SK-N-SH (cell line): Measurements from ENCODE around the gene STEAP2. TPM values are rescaled to one million over a fixed set of nuclear protein-coding genes. Genes with fewer than 3 reads are reported as not detected.

Experiments
- CTCF ChIA-PET: fragments of 300-600, 350-600 bp; formaldehyde crosslinking; extraction: SDS; loops from one replicate; lab custom pipeline; 2021; lab: Yijun Ruan, JAX
- POLR2A ChIA-PET: fragments of 350-600 bp; sonication (Branson Sonifier 250); formaldehyde crosslinking; extraction: SDS; loops from one replicate; lab custom pipeline; 2020; ENCODE audit warnings: antibody characterized with exemption, inconsistent platforms; lab: Yijun Ruan, JAX
- DNase-seq: peaks from one replicate; pipeline ENCODE4 v3.0.0; 2012
- H2AFZ ChIP-seq: fragments of 200-600 bp; sonication (generic); 2 replicates; pipeline ENCODE4 v1.8.1; 2016; ENCODE audit warnings: antibody characterized with exemption, mild to moderate bottlenecking, low read depth
- H3F3A ChIP-seq: fragments of 200-600 bp; sonication (generic); replicated peaks from 2 replicates; pipeline ENCODE3; 2016; ENCODE audit warnings: antibody characterized with exemption, mild to moderate bottlenecking; ENCODE audit not compliant: insufficient read depth
- H3K27ac ChIP-seq, 2 experiments: fragments of 200-500 bp in 1 of 2; fragments of 200-600 bp in 1 of 2; sonication (Bioruptor generic) in 1 of 2; sonication (generic), shearing (Covaris generic) in 1 of 2; 2 replicates each; pipeline versions ENCODE4 v1.5.1 to v1.6.1; 2014 to 2016; ENCODE audit warnings: low read depth in 2 of 2, inconsistent platforms in 1 of 2, low read length in 1 of 2, mild to moderate bottlenecking in 1 of 2, mixed read lengths in 1 of 2
- H3K27me3 ChIP-seq: fragments of 200-600 bp; sonication (generic), shearing (Covaris generic); 2 replicates; pipeline ENCODE4 v1.6.1; 2016; ENCODE audit warnings: mixed run types; ENCODE audit not compliant: insufficient read depth
- H3K36me3 ChIP-seq, 2 experiments: fragments of 200-500 bp in 1 of 2; fragments of 200-600 bp in 1 of 2; sonication (Bioruptor generic) in 1 of 2; sonication (generic) in 1 of 2; replicated peaks in 1 of 2; 2 replicates each; pipeline versions ENCODE3 to v1.5.1; 2014 to 2016; ENCODE audit warnings: low read length in 1 of 2, mild to moderate bottlenecking in 1 of 2; ENCODE audit not compliant: insufficient read depth in 2 of 2, control insufficient read depth in 1 of 2
- H3K4me1 ChIP-seq, 2 experiments: fragments of 200-500 bp in 1 of 2; fragments of 200-600 bp in 1 of 2; sonication (Bioruptor generic) in 1 of 2; sonication (generic), shearing (Covaris generic) in 1 of 2; 2 replicates each; pipeline versions ENCODE4 v1.5.1 to v1.6.1; 2014 to 2016; ENCODE audit warnings: low read depth in 1 of 2, low read length in 1 of 2, mixed run types in 1 of 2; ENCODE audit not compliant: insufficient read depth in 2 of 2, control insufficient read depth in 1 of 2
- H3K4me2 ChIP-seq: fragments of 200-600 bp; sonication (generic), shearing (Covaris generic); 2 replicates; pipeline ENCODE4 v1.6.1; 2017; ENCODE audit warnings: mixed run types
- H3K4me3 ChIP-seq, 2 experiments: fragments of 200-500 bp in 1 of 2; fragments of 200-600 bp in 1 of 2; sonication (Bioruptor generic) in 1 of 2; sonication (generic), shearing (Covaris generic) in 1 of 2; 2 replicates each; pipeline versions ENCODE4 v1.5.1 to v1.8.1; 2014 to 2016; ENCODE audit warnings: low read depth in 2 of 2, inconsistent platforms in 1 of 2, low read length in 1 of 2, mild to moderate bottlenecking in 1 of 2, mixed read lengths in 1 of 2, moderate library complexity in 1 of 2
- H3K79me2 ChIP-seq: fragments of 200-600 bp; sonication (generic); 2 replicates; pipeline ENCODE4 v1.8.1; 2017; ENCODE audit warnings: mild to moderate bottlenecking; ENCODE audit not compliant: insufficient read depth
- H3K9ac ChIP-seq: fragments of 200-600 bp; sonication (generic); 2 replicates; pipeline ENCODE4 v1.6.1; 2017; ENCODE audit warnings: mixed run types
- H3K9me2 ChIP-seq: fragments of 200-600 bp; sonication (generic); 2 replicates; pipeline ENCODE4 v1.6.1; 2017; ENCODE audit warnings: mixed run types
- H3K9me3 ChIP-seq: fragments of 200-600 bp; sonication (generic); 2 replicates; pipeline ENCODE4 v1.6.1; 2017; ENCODE audit warnings: mixed run types, mild to moderate bottlenecking, moderate library complexity
- H4K20me1 ChIP-seq: fragments of 200-600 bp; sonication (generic); 2 replicates; pipeline ENCODE4 v1.6.1; 2017; ENCODE audit warnings: mild to moderate bottlenecking, mixed run types; ENCODE audit not compliant: insufficient read depth
- ELF1 ChIP-seq: IDR thresholded peaks from 2 replicates; pipeline ENCODE4 v1.4.0; 2012
- EP300 ChIP-seq, 2 experiments: IDR thresholded peaks; 2 replicates each; pipeline versions ENCODE4 v1.4.0 to v1.6.1; 2012; ENCODE audit warnings: borderline replicate concordance in 1 of 2, low read depth in 1 of 2, low read length in 1 of 2
- FOSL2 ChIP-seq: IDR thresholded peaks from 2 replicates; pipeline ENCODE4 v1.4.0; 2012; ENCODE audit warnings: low read depth, mild to moderate bottlenecking, moderate library complexity, borderline replicate concordance
- GATA2 ChIP-seq: sonication (generic); formaldehyde crosslinking; IDR thresholded peaks from 2 replicates; pipeline ENCODE4 v1.5.0; 2020; ENCODE audit warnings: mild to moderate bottlenecking, missing genetic modification reagents
- MAX ChIP-seq: IDR thresholded peaks from 2 replicates; pipeline ENCODE4 v1.4.0; 2012; ENCODE audit warnings: low read depth
- MEF2A ChIP-seq: IDR thresholded peaks from 2 replicates; pipeline ENCODE4 v1.4.0; 2012; ENCODE audit warnings: low read depth, borderline replicate concordance
- MXI1 ChIP-seq: IDR thresholded peaks from 2 replicates; pipeline ENCODE4 v1.6.1; 2012; ENCODE audit warnings: mild to moderate bottlenecking, low read depth, low read length, improper control_type of control experiment
- RCOR1 ChIP-seq: fragments of 150-350 bp; IDR thresholded peaks from 2 replicates; pipeline ENCODE4 v1.6.1; 2017; ENCODE audit warnings: antibody characterized with exemption, low read length
- RFX5 ChIP-seq: IDR thresholded peaks from 2 replicates; pipeline ENCODE4 v1.6.1; 2012; ENCODE audit warnings: mild to moderate bottlenecking, improper control_type of control experiment, low read length
- TAF1 ChIP-seq: IDR thresholded peaks from 2 replicates; pipeline ENCODE4 v1.6.1; 2012; ENCODE audit warnings: low read depth, mild to moderate bottlenecking, low read length, moderate library complexity, borderline replicate concordance
- TCF12 ChIP-seq: IDR thresholded peaks from 2 replicates; pipeline ENCODE4 v1.4.0; 2012
- TEAD4 ChIP-seq: IDR thresholded peaks from 2 replicates; pipeline ENCODE4 v1.4.0; 2012; ENCODE audit warnings: mild to moderate bottlenecking, borderline replicate concordance; ENCODE audit not compliant: insufficient read depth
- USF1 ChIP-seq: IDR thresholded peaks from 2 replicates; pipeline ENCODE4 v1.4.0; 2012; ENCODE audit warnings: low read depth, borderline replicate concordance
- YY1 ChIP-seq: IDR thresholded peaks from 2 replicates; pipeline ENCODE4 v1.4.0; 2012; ENCODE audit warnings: low read depth, mild to moderate bottlenecking
- ZBTB33 ChIP-seq: IDR thresholded peaks from 2 replicates; pipeline ENCODE4 v1.4.0; 2012; ENCODE audit warnings: low read depth, borderline replicate concordance
- WGBS: methylation state at CpG from one replicate; pipeline ENCODE4 v1.1.6; 2017; ENCODE audit warnings: low lambda C conversion rate; 5-methylcytosine and 5-hydroxymethylcytosine counted together
- polyA plus RNA-seq, 3 experiments: library from polyadenylated mRNA; depleted of rRNA; stranded (reverse); fragments of >200 nt; gene quantifications; 2 replicates each; pipeline ENCODE4 v1.2.3, GENCODE V29; 2012
- TF ChIP-seq, protein P1 (sequence below): fragments of 150-350 bp; IDR thresholded peaks from 2 replicates; pipeline ENCODE4 v1.6.1; 2017; ENCODE audit warnings: antibody characterized with exemption, low read length, low read depth, borderline replicate concordance

The STEAP2 gene
- polyA plus RNA-seq, 1 of the 3 experiments (the other 2 are of a cell fraction), result 6.6 TPM

DNA sequence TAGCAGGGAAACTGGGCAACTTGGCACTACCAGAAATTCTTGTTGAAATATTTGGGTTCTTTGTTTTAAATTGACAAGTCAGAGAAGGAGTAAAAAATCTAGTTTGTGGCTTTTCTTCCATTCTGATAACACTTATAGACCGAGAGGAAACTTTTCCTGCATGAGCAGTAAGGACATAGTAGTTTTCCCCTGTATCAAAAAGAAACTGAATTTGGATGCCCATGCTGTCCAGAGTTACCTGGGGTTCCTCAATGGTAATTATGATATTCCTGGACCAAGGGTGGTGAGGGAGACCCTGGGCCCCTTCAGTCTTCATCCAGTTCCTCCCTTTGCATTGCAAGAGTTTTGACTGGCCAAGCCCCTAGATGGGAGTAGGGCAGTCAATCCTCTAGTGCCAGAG is 19.9 kb upstream of the STEAP2 start:
- H3K27ac ChIP-seq, result no peak overlapping the region
- H3K9me3 ChIP-seq, result peaks cover 8% of the 10 kb centered on the region; the same call in 1 of the 2 replicates
- 11% methylated on average over 1 of the region's 1 CpG for WGBS

More for the DNA sequence above, 19.9 kb upstream of the STEAP2 start:
- POLR2A ChIA-PET, result interaction anchor here (0.5 kb wide), 1 partner anchor 494 kb away, joined by 3 read pairs; no protein-coding TSS in a partner anchor
- no peaks in the 10 kb centered on the region for H3K27me3 ChIP-seq
- no peak for DNase-seq
- H3K79me2 ChIP-seq, result no peaks in the 10 kb centered on the region
- no peak overlapping the region for H2AFZ ChIP-seq
- H3K4me2 ChIP-seq, result no peak overlapping the region
- no peaks in the 10 kb centered on the region for H3K9me2 ChIP-seq
- H3K4me1 ChIP-seq, result no peaks in the 10 kb centered on the region
- no peaks in the 10 kb centered on the region for H4K20me1 ChIP-seq
- CTCF ChIA-PET, result interaction anchor here (1.4 kb wide), 1 partner anchor 20 kb away, joined by 3 read pairs; the partner anchor contains the start of gene STEAP2
- H3K4me3 ChIP-seq, result no peak overlapping the region
- H3K36me3 ChIP-seq, result no peaks in the 10 kb centered on the region
- no peak overlapping the region for H3K9ac ChIP-seq
- no peaks in the 10 kb centered on the region for H3F3A ChIP-seq
- TF ChIP-seq RFX5 (no peak), TAF1 (no peak), YY1 (no peak), MXI1 (no peak), USF1 (no peak), ZBTB33 (no peak), MAX (no peak), FOSL2 (no peak), ELF1 (no peak), EP300 (IDR thresholded peaks at IDR 0.05; ENCODE audit: borderline replicate concordance in 1 of 2, low read depth in 1 of 2, low read length in 1 of 2) (no peak), GATA2 (no peak), TEAD4 (no peak), RCOR1 (no peak), TCF12 (no peak), MEF2A (no peak)
- TF ChIP-seq, protein P1, sequence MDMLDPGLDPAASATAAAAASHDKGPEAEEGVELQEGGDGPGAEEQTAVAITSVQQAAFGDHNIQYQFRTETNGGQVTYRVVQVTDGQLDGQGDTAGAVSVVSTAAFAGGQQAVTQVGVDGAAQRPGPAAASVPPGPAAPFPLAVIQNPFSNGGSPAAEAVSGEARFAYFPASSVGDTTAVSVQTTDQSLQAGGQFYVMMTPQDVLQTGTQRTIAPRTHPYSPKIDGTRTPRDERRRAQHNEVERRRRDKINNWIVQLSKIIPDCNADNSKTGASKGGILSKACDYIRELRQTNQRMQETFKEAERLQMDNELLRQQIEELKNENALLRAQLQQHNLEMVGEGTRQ, result no peak
